Gastrocnemius medialis (tissue), 4 donors: ENCODE measurements around the gene PGM2L1.

Experiments
- CTCF ChIP-seq, 5 experiments: fragments of 450-650 bp in 3 of 5; fragments of 200-600 bp in 2 of 5; sonication (generic) in 2 of 5; IDR thresholded peaks in 4 of 5; conservative IDR thresholded peaks in 1 of 5; 1 replicate in 4 of 5; 2 replicates in 1 of 5; pipeline ENCODE4 v1.5.1; 2016 to 2019; ENCODE audit warnings: antibody characterized with exemption in 5 of 5, mild to moderate bottlenecking in 3 of 5, moderate library complexity in 3 of 5
- POLR2A ChIP-seq, 2 donors: fragments of 450-650 bp; IDR thresholded peaks; one replicate each; pipeline ENCODE4 v1.6.1; 2017; ENCODE audit warnings: antibody characterized with exemption in 2 of 2, mild to moderate bottlenecking in 2 of 2, moderate library complexity in 2 of 2

- TF ChIP-seq CTCF (IDR thresholded peaks at IDR 0.05 in 4 of 5, conservative IDR thresholded peaks at IDR 0.05 in 1 of 5) = no peak
- no peak for TF ChIP-seq POLR2A (IDR thresholded peaks at IDR 0.05)
Observed at GRCh38 chr11:74288911-74289310, 109.3 kb downstream of the PGM2L1 start.
